H9 (cell line): ENCODE measurements around the gene P3R3URF. TPM values are rescaled to one million over a fixed set of nuclear protein-coding genes. Genes with fewer than 3 reads are reported as not detected.
A peak's percentile ranks its signal among the peaks of the same experiment; 100 is the strongest.

Experiments used
- DNase-seq: peaks from one replicate; pipeline ENCODE4 v3.0.0-alpha.2; 2017
- H2AFZ ChIP-seq: one replicate; pipeline ENCODE4 v1.6.1; 2013; ENCODE audit warnings: mild to moderate bottlenecking, low read length, control low read depth, moderate library complexity
- H2AK5ac ChIP-seq: 2 replicates; pipeline ENCODE4 v1.6.1; 2013; ENCODE audit warnings: low read length, control low read depth, mixed read lengths; ENCODE audit not compliant: insufficient read length
- H2BK120ac ChIP-seq: one replicate; pipeline ENCODE4 v1.6.1; 2013; ENCODE audit warnings: low read depth, mild to moderate bottlenecking, low read length, control low read depth, inconsistent platforms; ENCODE audit not compliant: poor library complexity, severe bottlenecking
- H2BK12ac ChIP-seq: 2 replicates; pipeline ENCODE4 v1.6.1; 2013; ENCODE audit warnings: low read length, control low read depth, mixed read lengths, low read depth; ENCODE audit not compliant: insufficient read length
- H2BK15ac ChIP-seq: 2 replicates; pipeline ENCODE4 v1.6.1; 2013; ENCODE audit warnings: low read depth, low read length, control low read depth
- H2BK20ac ChIP-seq: one replicate; pipeline ENCODE4 v1.6.1; 2013; ENCODE audit warnings: low read depth, mild to moderate bottlenecking, low read length, control low read depth, inconsistent platforms; ENCODE audit not compliant: poor library complexity, severe bottlenecking
- H2BK5ac ChIP-seq: 2 replicates; pipeline ENCODE4 v1.6.1; 2013; ENCODE audit warnings: low read length, control low read depth, mixed read lengths; ENCODE audit not compliant: insufficient read length
- H3K14ac ChIP-seq: 2 replicates; pipeline ENCODE4 v1.6.1; 2013; ENCODE audit warnings: low read length, control low read depth; ENCODE audit not compliant: insufficient read depth
- H3K18ac ChIP-seq: 2 replicates; pipeline ENCODE4 v1.6.1; 2013; ENCODE audit warnings: low read depth, mild to moderate bottlenecking, mixed read lengths, low read length, control low read depth; ENCODE audit not compliant: insufficient read length
- H3K23ac ChIP-seq: 2 replicates; pipeline ENCODE4 v1.6.1; 2013; ENCODE audit warnings: low read length, control low read depth, mixed read lengths, low read depth; ENCODE audit not compliant: insufficient read length
- H3K23me2 ChIP-seq: 2 replicates; pipeline ENCODE4 v1.6.1; 2013; ENCODE audit warnings: low read depth, mild to moderate bottlenecking, mixed read lengths, low read length, control low read depth; ENCODE audit not compliant: insufficient read length, poor library complexity, severe bottlenecking
- H3K27ac ChIP-seq: 2 replicates; pipeline ENCODE4 v1.5.1; 2013; ENCODE audit warnings: low read length, control low read depth, mixed read lengths, low read depth; ENCODE audit not compliant: insufficient read length
- H3K27me3 ChIP-seq: 2 replicates; pipeline ENCODE4 v1.6.1; 2013; ENCODE audit warnings: low read length, control low read depth, inconsistent platforms; ENCODE audit not compliant: insufficient read depth
- H3K4ac ChIP-seq: 2 replicates; pipeline ENCODE4 v1.6.1; 2013; ENCODE audit warnings: low read depth, mild to moderate bottlenecking, control low read depth, inconsistent platforms, low read length, moderate library complexity
- H3K4me1 ChIP-seq: 2 replicates; pipeline ENCODE4 v1.6.1; 2013; ENCODE audit warnings: low read length, control low read depth, inconsistent platforms; ENCODE audit not compliant: insufficient read depth
- H3K4me2 ChIP-seq: 2 replicates; pipeline ENCODE4 v1.6.1; 2013; ENCODE audit warnings: low read length, control low read depth, mixed read lengths; ENCODE audit not compliant: insufficient read length, insufficient read depth
- H3K56ac ChIP-seq: 2 replicates; pipeline ENCODE4 v1.6.1; 2013; ENCODE audit warnings: low read depth, mild to moderate bottlenecking, mixed read lengths, low read length, control low read depth; ENCODE audit not compliant: insufficient read length
- H3K79me1 ChIP-seq: 2 replicates; pipeline ENCODE4 v1.6.1; 2013; ENCODE audit warnings: low read depth, mild to moderate bottlenecking, moderate library complexity, low read length, control low read depth, inconsistent platforms; ENCODE audit not compliant: insufficient read depth, poor library complexity, severe bottlenecking
- H3K79me2 ChIP-seq: 2 replicates; pipeline ENCODE4 v1.6.1; 2013; ENCODE audit warnings: low read length, control low read depth, inconsistent platforms; ENCODE audit not compliant: insufficient read depth
- H3K9ac ChIP-seq: 2 replicates; pipeline ENCODE4 v1.6.1; 2013; ENCODE audit warnings: low read length, control low read depth, mixed read lengths; ENCODE audit not compliant: insufficient read length; ENCODE audit errors: extremely low read depth
- H3K9me3 ChIP-seq: one replicate; pipeline ENCODE4 v1.6.1; 2013; ENCODE audit warnings: low read depth, low read length, inconsistent platforms; ENCODE audit not compliant: control insufficient read depth
- H3T11ph ChIP-seq: one replicate; pipeline ENCODE4 v1.6.1; 2013; ENCODE audit warnings: mild to moderate bottlenecking, low read length, control low read depth, inconsistent platforms
- H4K20me1 ChIP-seq: one replicate; pipeline ENCODE4 v1.6.1; 2013; ENCODE audit not compliant: control insufficient read depth, insufficient read length, insufficient read depth
- H4K5ac ChIP-seq: 2 replicates; pipeline ENCODE4 v1.6.1; 2013; ENCODE audit warnings: low read depth, mild to moderate bottlenecking, mixed read lengths, low read length, control low read depth; ENCODE audit not compliant: insufficient read length
- H4K8ac ChIP-seq: replicated peaks from 2 replicates; pipeline ENCODE4 v1.6.1; 2013; ENCODE audit warnings: low read length, control low read depth, mixed read lengths, low read depth; ENCODE audit not compliant: insufficient read length
- H4K91ac ChIP-seq: 2 replicates; pipeline ENCODE4 v1.6.1; 2013; ENCODE audit warnings: low read depth, mild to moderate bottlenecking, moderate library complexity, mixed read lengths, low read length, control low read depth; ENCODE audit not compliant: insufficient read length
- H3K27ac Mint-ChIP-seq, 3 experiments: 2 replicates in 2 of 3; 3 replicates in 1 of 3; pipeline ENCODE4 v1.8.0; 2020 to 2021; ENCODE audit warnings: mixed read lengths in 3 of 3, mild to moderate bottlenecking in 1 of 3, moderate library complexity in 1 of 3
- H3K27me3 Mint-ChIP-seq: 2 replicates; pipeline ENCODE4 v1.8.0; 2021; ENCODE audit warnings: low read depth, mild to moderate bottlenecking, moderate library complexity, mixed read lengths
- H3K36me3 Mint-ChIP-seq, 3 experiments: 2 replicates in 2 of 3; 3 replicates in 1 of 3; pipeline ENCODE4 v1.8.0; 2020 to 2021; ENCODE audit warnings: low read depth in 3 of 3, mixed read lengths in 3 of 3; ENCODE audit not compliant: insufficient read depth in 1 of 3
- H3K4me1 Mint-ChIP-seq, 2 experiments: 2 replicates each; pipeline ENCODE4 v1.8.0; 2020; ENCODE audit warnings: mixed read lengths in 2 of 2
- H3K4me3 Mint-ChIP-seq, 2 experiments: 2 replicates in 1 of 2; 3 replicates in 1 of 2; pipeline ENCODE4 v1.8.0; 2020 to 2021; ENCODE audit warnings: mild to moderate bottlenecking in 2 of 2, mixed read lengths in 2 of 2, moderate library complexity in 1 of 2
- H3K9me3 Mint-ChIP-seq, 2 experiments: 2 replicates in 1 of 2; 3 replicates in 1 of 2; pipeline ENCODE4 v1.8.0; 2020; ENCODE audit warnings: mild to moderate bottlenecking in 2 of 2, mixed read lengths in 2 of 2, moderate library complexity in 1 of 2
- WGBS: extraction: QIAGEN DNeasy Blood & Tissue Kit; methylation state at CpG from one replicate; pipeline ENCODE4 v1.1.7; 2013; ENCODE audit warnings: missing lambda C conversion rate, low lambda C conversion rate, mixed read lengths; ENCODE audit not compliant: insufficient read length; ENCODE audit errors: extremely low coverage; 5-methylcytosine and 5-hydroxymethylcytosine counted together
- total RNA-seq: library from RNA; stranded (reverse); gene quantifications from 2 replicates; pipeline ENCODE4 v1.2.1, GENCODE V29; 2021
- TF ChIP-seq, protein P1 (sequence below): fragments of 200-600 bp; sonication (generic); conservative IDR thresholded peaks from 3 replicates; pipeline ENCODE4 v1.8.0; 2021; ENCODE audit warnings: antibody characterized with exemption, mild to moderate bottlenecking

P3R3URF gene
- total RNA-seq, 1 experiment from 2014 or later = not detected

DNA sequence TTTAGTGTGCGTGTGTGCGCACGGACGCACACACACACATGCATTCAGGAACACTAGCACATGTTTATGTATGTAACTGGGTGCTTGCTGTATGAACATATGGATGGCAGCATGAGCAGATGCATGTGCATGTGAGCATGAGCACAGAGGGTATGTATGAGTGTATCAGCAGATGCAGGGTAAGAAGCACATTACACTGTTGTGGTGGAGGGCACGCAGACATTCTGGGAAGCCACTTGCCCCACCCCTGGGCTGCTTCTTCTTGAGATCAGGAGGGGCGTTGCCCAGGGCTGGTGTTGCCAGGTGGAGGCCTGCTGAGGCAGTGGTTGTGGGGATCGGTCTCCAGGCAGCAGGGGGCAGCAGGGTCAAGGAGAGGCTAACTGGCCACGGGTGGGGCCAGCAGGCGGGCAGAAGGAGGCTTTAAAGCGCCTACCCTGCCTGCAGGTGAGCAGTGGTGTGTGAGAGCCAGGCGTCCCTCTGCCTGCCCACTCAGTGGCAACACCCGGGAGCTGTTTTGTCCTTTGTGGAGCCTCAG lies 3.9 kb upstream of the P3R3URF start:
- no peak overlapping the region for H2BK15ac ChIP-seq
- H2BK5ac ChIP-seq = no peak overlapping the region
- H3K9me3 ChIP-seq = no peaks in the 10 kb centered on the region
- H3K23ac ChIP-seq = no peak overlapping the region
- H3K79me2 ChIP-seq = no peaks in the 10 kb centered on the region
- peaks cover 5% of the 10 kb centered on the region; the same call in 1 of the 2 replicates for H3K4me1 ChIP-seq
- H3K9me3 Mint-ChIP-seq = no peaks in the 10 kb centered on the region; a peak in 1 of 5 replicates
- H2AFZ ChIP-seq = no peak overlapping the region
- H4K91ac ChIP-seq = no peak overlapping the region
- H3K27ac ChIP-seq = no peak overlapping the region
- H2BK20ac ChIP-seq = no peak overlapping the region
- H3K27me3 ChIP-seq = no peaks in the 10 kb centered on the region; the same call in 1 of the 2 replicates
- no peaks in the 10 kb centered on the region for H3K36me3 Mint-ChIP-seq
- no peak overlapping the region for H2AK5ac ChIP-seq
- H2BK12ac ChIP-seq = no peak overlapping the region
- WGBS = no CpG with 5 or more reads among the region's 12 CpGs
- no peak overlapping the region for H3K9ac ChIP-seq
- no peak overlapping the region for H3K14ac ChIP-seq
- no peak overlapping the region for H3K4me3 Mint-ChIP-seq
- no peaks in the 10 kb centered on the region for H4K20me1 ChIP-seq
- no peak overlapping the region for H3K56ac ChIP-seq
- H3K27me3 Mint-ChIP-seq = peaks cover 7% of the 10 kb centered on the region
- H3K79me1 ChIP-seq = no peaks in the 10 kb centered on the region
- no peak overlapping the region for H4K8ac ChIP-seq
- no peak overlapping the region for H3K4ac ChIP-seq
- TF ChIP-seq, protein P1, sequence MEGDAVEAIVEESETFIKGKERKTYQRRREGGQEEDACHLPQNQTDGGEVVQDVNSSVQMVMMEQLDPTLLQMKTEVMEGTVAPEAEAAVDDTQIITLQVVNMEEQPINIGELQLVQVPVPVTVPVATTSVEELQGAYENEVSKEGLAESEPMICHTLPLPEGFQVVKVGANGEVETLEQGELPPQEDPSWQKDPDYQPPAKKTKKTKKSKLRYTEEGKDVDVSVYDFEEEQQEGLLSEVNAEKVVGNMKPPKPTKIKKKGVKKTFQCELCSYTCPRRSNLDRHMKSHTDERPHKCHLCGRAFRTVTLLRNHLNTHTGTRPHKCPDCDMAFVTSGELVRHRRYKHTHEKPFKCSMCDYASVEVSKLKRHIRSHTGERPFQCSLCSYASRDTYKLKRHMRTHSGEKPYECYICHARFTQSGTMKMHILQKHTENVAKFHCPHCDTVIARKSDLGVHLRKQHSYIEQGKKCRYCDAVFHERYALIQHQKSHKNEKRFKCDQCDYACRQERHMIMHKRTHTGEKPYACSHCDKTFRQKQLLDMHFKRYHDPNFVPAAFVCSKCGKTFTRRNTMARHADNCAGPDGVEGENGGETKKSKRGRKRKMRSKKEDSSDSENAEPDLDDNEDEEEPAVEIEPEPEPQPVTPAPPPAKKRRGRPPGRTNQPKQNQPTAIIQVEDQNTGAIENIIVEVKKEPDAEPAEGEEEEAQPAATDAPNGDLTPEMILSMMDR = peak; percentile 43; the same call in 2 of the 3 replicates
- no peak overlapping the region for H2BK120ac ChIP-seq
- no peak overlapping the region for H3K18ac ChIP-seq
- peaks cover 6 to 9% of the 10 kb centered on the region in 2 experiments; a peak in 3 of 4 replicates for H3K4me1 Mint-ChIP-seq
- H3T11ph ChIP-seq = no peak overlapping the region
- peak; percentile 83 for DNase-seq
- no peak overlapping the region for H4K5ac ChIP-seq
- no peak overlapping the region for H3K4me2 ChIP-seq
- H3K27ac Mint-ChIP-seq = no peak overlapping the region
- no peaks in the 10 kb centered on the region for H3K23me2 ChIP-seq
